ENCODE measurements around the gene ZNF782. TPM values are rescaled to one million over a fixed set of nuclear protein-coding genes. Genes with fewer than 3 reads are reported as not detected.
"Not testable (repeated sequence)": the region's sequence is repeated elsewhere in the genome, so short reads cannot be mapped to it uniquely, and the experiment has no call there.

Gene ZNF782
- total RNA-seq, 2 donors from 2014 or later: 4.6 to 7.1 TPM

DNA sequence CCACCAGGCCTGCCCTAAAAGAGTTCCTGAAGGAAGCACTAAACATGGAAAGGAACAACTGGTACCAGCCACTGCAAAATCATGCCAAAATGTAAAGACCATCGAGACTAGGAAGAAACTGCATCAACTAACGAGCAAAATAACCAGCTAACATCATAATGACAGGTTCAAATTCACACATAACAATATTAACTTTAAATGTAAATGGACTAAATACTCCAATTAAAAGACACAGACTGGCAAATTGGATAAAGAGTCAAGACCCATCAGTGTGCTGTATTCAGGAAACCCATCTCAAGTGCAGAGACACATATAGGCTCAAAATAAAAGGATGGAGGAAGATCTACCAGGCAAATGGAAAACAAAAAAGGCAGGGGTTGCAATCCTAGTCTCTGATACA is 55.4 kb downstream of the ZNF782 start:
- DNase-seq; H3K4me3 Mint-ChIP-seq; H3K27ac Mint-ChIP-seq; ATAC-seq; H3K27me3 Mint-ChIP-seq; H3K36me3 Mint-ChIP-seq (ENCODE audit: low read depth); H3K4me1 Mint-ChIP-seq: not testable (repeated sequence)
- H3K9me3 ChIP-seq (ENCODE audit: control insufficient read depth, low read length, poor library complexity, severe bottlenecking): peaks cover 25% of the 10 kb centered on the region

DNA sequence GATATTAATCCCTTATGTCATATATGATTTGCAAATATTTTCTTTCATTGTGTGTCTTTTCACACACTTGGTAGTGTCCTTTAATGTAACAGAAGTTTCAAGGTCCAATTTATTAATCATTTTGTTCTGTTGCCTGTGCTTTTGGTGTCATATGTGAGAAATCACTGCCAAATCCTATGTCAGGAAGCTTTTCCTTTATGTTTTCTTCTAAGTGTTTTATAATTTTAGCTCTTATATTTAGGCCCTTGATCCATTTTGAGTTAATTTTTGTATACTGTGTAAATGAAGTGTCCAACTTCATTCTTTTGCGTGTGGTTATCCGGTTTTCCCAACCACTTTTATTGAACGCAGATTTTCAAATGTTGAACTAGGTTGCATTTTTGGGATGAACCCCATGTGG is 70.3 kb downstream of the ZNF782 start:
- Mint-ChIP-seq H3K4me3 (no peak overlapping the region), H3K27me3 (no peaks in the 10 kb centered on the region), H3K4me1 (no peaks in the 10 kb centered on the region), H3K36me3 (ENCODE audit: low read depth) (no peaks in the 10 kb centered on the region), H3K27ac (no peak overlapping the region)
- no peak for ATAC-seq
- no peaks in the 10 kb centered on the region for H3K9me3 ChIP-seq (ENCODE audit: control insufficient read depth, low read length, poor library complexity, severe bottlenecking)
- DNase-seq: no peak

DNA sequence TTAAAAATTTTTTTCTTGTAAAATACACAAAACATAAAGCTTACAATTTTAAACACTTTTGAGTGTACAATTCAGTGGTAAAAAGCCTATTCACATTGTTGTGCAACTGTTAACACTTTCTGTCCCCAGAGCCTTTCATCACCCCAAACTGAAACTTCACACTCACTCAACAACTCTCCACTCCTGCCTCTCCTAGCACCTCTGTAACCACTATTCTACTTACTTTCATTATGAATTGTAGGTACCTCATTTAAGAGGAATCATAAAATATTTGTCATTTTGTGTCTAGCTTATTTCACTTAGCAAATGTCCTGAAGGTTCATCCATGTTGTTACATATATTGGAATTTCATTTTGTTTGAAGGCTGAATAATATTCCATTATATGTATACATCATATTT is 72.1 kb downstream of the ZNF782 start:
- no peaks in the 10 kb centered on the region for H3K27me3 Mint-ChIP-seq
- H3K36me3 Mint-ChIP-seq (ENCODE audit: low read depth): no peaks in the 10 kb centered on the region
- DNase-seq (no peak), ATAC-seq (no peak)
- peaks cover 3% of the 10 kb centered on the region for H3K4me1 Mint-ChIP-seq
- H3K4me3 Mint-ChIP-seq: no peak overlapping the region
- H3K27ac Mint-ChIP-seq: no peak overlapping the region
- H3K9me3 ChIP-seq (ENCODE audit: control insufficient read depth, low read length, poor library complexity, severe bottlenecking): no peaks in the 10 kb centered on the region

DNA sequence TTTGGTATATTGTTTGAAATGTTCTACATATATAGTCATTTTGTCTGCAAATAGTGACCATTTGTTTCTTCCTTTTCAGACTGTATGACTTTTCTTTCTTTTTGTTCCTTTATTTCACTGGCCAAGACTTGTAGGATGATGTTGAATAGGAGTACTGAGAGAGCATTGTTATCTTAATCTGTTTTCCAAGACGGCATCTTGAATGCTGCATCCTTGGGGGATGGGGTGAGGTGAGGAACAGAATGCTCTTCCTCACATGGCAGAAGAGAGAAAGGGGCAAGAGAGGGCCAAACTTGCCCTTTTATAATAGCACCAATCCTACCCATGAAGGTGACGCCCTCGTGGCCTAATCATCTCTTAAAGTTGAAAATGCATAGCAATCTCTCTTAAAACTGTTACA is 72.8 kb downstream of the ZNF782 start:
- ATAC-seq: no peak
- H3K4me3 Mint-ChIP-seq: no peak overlapping the region
- H3K4me1 Mint-ChIP-seq: peaks cover 5% of the 10 kb centered on the region
- no peaks in the 10 kb centered on the region for H3K36me3 Mint-ChIP-seq (ENCODE audit: low read depth)
- H3K27me3 Mint-ChIP-seq: no peaks in the 10 kb centered on the region
- H3K9me3 ChIP-seq (ENCODE audit: control insufficient read depth, low read length, poor library complexity, severe bottlenecking): no peaks in the 10 kb centered on the region
- no peak for DNase-seq
- H3K27ac Mint-ChIP-seq: no peak overlapping the region

DNA sequence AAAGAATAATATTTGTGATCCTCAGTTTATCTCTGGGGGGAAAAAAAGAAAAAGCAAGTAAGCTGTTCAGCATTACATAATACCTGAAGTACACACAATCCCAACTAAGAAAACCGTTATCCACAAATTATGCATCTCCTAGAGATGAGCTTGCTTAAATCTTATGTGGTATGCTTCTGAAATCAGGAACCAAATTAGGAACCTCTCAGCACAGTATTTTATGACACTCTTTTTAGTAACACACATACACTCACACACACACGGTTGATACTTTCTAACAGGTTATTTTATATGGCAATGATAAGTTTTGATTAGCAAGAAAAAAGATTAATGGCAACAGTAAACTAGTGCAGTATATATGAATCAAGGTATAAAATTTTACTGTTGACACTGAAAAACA is 75.2 kb downstream of the ZNF782 start:
- no peaks in the 10 kb centered on the region for H3K9me3 ChIP-seq (ENCODE audit: control insufficient read depth, low read length, poor library complexity, severe bottlenecking)
- H3K27ac Mint-ChIP-seq: peak overlapping the region; percentile 94
- H3K27me3 Mint-ChIP-seq: no peaks in the 10 kb centered on the region
- no peak overlapping the region for H3K4me3 Mint-ChIP-seq
- H3K36me3 Mint-ChIP-seq (ENCODE audit: low read depth): peaks cover 3% of the 10 kb centered on the region
- no peak for ATAC-seq
- no peak for DNase-seq
- H3K4me1 Mint-ChIP-seq: peaks cover 5% of the 10 kb centered on the region

DNA sequence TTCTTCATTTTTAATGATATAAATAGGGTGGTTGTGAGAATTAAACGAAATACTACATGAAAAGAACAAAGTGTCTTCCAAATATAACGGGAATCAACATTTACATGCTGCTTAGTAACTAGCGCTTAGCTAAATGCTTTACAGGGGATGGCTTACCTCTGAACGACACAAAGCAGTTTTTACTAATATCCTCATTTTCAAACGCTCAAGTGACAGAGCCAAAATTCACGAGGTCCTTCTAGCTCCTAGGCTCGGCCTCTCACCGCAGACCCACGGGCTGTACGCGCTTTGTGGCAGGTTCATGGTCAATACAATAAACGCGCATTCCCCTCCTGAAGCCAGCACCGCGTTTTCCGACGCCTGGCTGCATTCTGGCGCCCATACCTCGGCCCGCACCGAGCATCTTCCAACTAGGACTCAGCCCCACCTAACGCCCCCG is 76.9 kb downstream of the ZNF782 start:
- H3K36me3 Mint-ChIP-seq (ENCODE audit: low read depth): peaks cover 7% of the 10 kb centered on the region

DNA sequence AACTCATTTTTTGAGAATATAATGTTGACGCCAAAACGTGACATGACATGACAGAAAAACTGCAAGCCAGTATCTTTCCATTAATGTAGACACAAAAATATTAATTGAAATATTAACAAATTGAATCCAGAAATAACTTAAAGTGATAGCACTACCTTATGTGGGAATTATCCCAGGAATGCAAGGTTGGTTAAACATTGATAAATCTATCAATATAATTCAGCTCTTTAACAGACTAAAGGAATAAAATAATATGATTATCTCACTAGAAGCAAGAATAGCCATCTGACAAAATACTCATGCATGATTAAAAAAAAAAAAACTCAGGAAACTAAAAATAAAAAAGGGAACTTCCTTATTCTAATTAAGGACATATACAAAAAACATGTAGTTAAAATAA is 83.2 kb downstream of the ZNF782 start:
- Mint-ChIP-seq H3K36me3 (ENCODE audit: low read depth) (peaks cover 14% of the 10 kb centered on the region), H3K4me3 (no peak overlapping the region), H3K27me3 (no peaks in the 10 kb centered on the region), H3K4me1 (peaks cover 3% of the 10 kb centered on the region), H3K27ac (no peak overlapping the region)
- ATAC-seq (no peak), DNase-seq (no peak)
- H3K9me3 ChIP-seq (ENCODE audit: control insufficient read depth, low read length, poor library complexity, severe bottlenecking): peaks cover 30% of the 10 kb centered on the region

More for the DNA sequence above, 76.9 kb downstream of the ZNF782 start:
- H3K27me3 Mint-ChIP-seq: no peaks in the 10 kb centered on the region
- peak overlapping the region; percentile 94 for H3K27ac Mint-ChIP-seq
- H3K4me1 Mint-ChIP-seq: peaks cover 8% of the 10 kb centered on the region
- no peaks in the 10 kb centered on the region for H3K9me3 ChIP-seq (ENCODE audit: control insufficient read depth, low read length, poor library complexity, severe bottlenecking)
- ATAC-seq (peak; percentile 6), DNase-seq (no peak)
- peak overlapping the region; percentile 94 for H3K4me3 Mint-ChIP-seq

DNA sequence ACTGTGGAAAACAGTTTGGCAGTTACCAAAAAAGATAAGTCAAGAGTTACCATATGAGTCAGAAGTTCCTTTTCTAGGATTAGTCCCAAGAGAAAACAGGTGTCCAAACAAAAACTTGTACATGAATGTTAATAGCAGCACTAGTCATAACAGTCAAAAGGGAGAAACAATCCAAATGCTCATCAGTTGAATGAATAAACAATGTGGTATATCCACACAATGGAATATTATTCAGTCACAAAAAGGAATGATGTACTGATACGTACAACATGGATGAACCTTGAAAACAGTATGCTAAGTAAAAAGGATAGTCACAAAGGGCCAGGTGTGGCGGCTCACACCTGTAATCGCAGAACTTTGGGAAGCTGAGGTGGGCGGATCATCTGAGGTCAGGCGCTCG is 84.3 kb downstream of the ZNF782 start:
- Mint-ChIP-seq H3K36me3 (ENCODE audit: low read depth) (peaks cover 14% of the 10 kb centered on the region), H3K4me1 (peaks cover 3% of the 10 kb centered on the region), H3K4me3 (no peak overlapping the region), H3K27me3 (no peaks in the 10 kb centered on the region), H3K27ac (no peak overlapping the region)
- no peak for ATAC-seq
- DNase-seq: no peak
- peaks cover 41% of the 10 kb centered on the region for H3K9me3 ChIP-seq (ENCODE audit: control insufficient read depth, low read length, poor library complexity, severe bottlenecking)

Other genes with a start within 250 kb of the ZNF782 start
- 10 to 100 TPM in 1 of 2 donors, 1 to 10 TPM in 1; 5.9 to 16.4 TPM for gene CDC14B, start 234.7 kb downstream of the ZNF782 start, total RNA-seq
- gene PRXL2C, start 199.2 kb downstream of the ZNF782 start, total RNA-seq: 10 to 100 TPM; 21.1 to 25.8 TPM
- 10 to 100 TPM in 1 of 2 donors, 1 to 10 TPM in 1; 9.8 to 10.8 TPM for gene ZNF510, start 76.4 kb downstream of the ZNF782 start, total RNA-seq
- not detected for gene NUTM2G, start 74.3 kb upstream of the ZNF782 start, total RNA-seq
- not detected for gene CTSV, start 184.6 kb upstream of the ZNF782 start, total RNA-seq

Data from T-helper 17 cell (primary cell).